ENCODE results near the gene NEDD4.

GRCh38 chr15:55915876-55916567, 77.4 kb downstream of the NEDD4 start:
- TF ChIP-seq CTCF (IDR thresholded peaks at IDR 0.05) (no peak), POLR2A (IDR thresholded peaks at IDR 0.05) (no peak)

Measured in testis (tissue), 2 donors.